Ishikawa (cell line): ENCODE measurements around the gene AP4B1.
A peak's percentile ranks its signal among the peaks of the same experiment; 100 is the strongest.

Experiments used
- NFIC ChIP-seq: IDR thresholded peaks from 2 replicates; pipeline ENCODE4 v1.6.1; 2012
- TCF12 ChIP-seq: IDR thresholded peaks from 2 replicates; pipeline ENCODE4 v1.6.1; 2012; ENCODE audit warnings: low read depth
- YY1 ChIP-seq: IDR thresholded peaks from 2 replicates; pipeline ENCODE4 v1.6.1; 2012; ENCODE audit warnings: low read depth
- TF ChIP-seq, protein P1 (sequence below): IDR thresholded peaks from 2 replicates; pipeline ENCODE4 v1.6.1; 2012
- TF ChIP-seq, protein P2 (sequence below): IDR thresholded peaks from 2 replicates; pipeline ENCODE4 v1.6.1; 2012; ENCODE audit warnings: low read depth, mild to moderate bottlenecking

DNA sequence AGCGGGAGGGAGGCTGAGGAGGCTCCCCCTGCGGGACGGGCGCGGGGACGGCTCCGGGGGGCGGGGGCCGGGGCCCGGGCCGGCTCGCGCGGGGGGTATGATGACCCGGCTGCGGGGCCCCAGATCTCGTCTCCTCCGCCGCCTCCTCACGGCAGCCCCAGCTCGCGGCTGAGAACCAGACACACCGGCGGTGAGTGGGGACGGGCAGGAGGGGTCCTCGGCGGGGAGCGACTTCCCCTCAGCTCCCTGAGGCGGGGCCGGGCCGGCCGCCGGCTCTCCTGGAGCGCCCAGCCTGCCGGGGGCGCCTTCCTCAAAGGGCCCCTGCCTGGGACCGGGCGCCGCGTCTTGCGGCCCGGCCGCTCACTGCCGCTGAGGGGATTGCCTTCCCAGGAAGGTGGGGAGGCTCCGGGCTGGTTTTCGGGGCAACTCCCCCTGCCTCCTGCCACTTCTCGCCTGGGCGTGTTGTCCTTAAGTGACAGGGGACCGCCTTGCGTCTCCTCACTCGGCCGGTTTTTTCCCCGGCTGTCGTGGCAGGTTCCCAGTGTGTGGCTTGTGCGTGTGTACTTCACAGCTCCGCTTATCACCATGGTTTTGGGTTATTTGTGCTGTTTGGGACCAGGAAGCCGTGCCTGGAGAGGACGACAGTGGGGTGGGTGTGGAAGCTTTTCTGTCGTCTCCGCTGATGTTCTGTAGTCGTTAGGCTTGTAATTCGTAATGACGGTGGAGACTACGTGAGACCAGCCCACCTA lies 25.3 kb upstream of the AP4B1 start:
- TF ChIP-seq, protein P1, sequence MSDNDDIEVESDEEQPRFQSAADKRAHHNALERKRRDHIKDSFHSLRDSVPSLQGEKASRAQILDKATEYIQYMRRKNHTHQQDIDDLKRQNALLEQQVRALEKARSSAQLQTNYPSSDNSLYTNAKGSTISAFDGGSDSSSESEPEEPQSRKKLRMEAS, result peak; percentile 36; the same call in 1 of the 2 replicates
- TF ChIP-seq TCF12, result no peak
- TF ChIP-seq YY1, result no peak
- TF ChIP-seq NFIC, result no peak
- TF ChIP-seq, protein P2, sequence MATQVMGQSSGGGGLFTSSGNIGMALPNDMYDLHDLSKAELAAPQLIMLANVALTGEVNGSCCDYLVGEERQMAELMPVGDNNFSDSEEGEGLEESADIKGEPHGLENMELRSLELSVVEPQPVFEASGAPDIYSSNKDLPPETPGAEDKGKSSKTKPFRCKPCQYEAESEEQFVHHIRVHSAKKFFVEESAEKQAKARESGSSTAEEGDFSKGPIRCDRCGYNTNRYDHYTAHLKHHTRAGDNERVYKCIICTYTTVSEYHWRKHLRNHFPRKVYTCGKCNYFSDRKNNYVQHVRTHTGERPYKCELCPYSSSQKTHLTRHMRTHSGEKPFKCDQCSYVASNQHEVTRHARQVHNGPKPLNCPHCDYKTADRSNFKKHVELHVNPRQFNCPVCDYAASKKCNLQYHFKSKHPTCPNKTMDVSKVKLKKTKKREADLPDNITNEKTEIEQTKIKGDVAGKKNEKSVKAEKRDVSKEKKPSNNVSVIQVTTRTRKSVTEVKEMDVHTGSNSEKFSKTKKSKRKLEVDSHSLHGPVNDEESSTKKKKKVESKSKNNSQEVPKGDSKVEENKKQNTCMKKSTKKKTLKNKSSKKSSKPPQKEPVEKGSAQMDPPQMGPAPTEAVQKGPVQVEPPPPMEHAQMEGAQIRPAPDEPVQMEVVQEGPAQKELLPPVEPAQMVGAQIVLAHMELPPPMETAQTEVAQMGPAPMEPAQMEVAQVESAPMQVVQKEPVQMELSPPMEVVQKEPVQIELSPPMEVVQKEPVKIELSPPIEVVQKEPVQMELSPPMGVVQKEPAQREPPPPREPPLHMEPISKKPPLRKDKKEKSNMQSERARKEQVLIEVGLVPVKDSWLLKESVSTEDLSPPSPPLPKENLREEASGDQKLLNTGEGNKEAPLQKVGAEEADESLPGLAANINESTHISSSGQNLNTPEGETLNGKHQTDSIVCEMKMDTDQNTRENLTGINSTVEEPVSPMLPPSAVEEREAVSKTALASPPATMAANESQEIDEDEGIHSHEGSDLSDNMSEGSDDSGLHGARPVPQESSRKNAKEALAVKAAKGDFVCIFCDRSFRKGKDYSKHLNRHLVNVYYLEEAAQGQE, result no peak
